Measurements from ENCODE around the gene FXR2. TPM values are rescaled to one million over a fixed set of nuclear protein-coding genes. Genes with fewer than 3 reads are reported as not detected.
A peak's percentile ranks its signal among the peaks of the same experiment; 100 is the strongest.

The FXR2 gene
- polyA plus RNA-seq, 1 experiment = 24.6 TPM

- POLR2A ChIA-PET = no interaction called here
These were observed 23.1 kb downstream of the FXR2 start for GRCh38 chr17:7591596-7591995.

GRCh38 chr17:7590743-7591142 lies 24.0 kb downstream of the FXR2 start:
- ChIA-PET POLR2A (interaction anchor here (0.6 to 2.8 kb wide), 3 partner anchors 11 to 96 kb away, joined by 3 to 22 read pairs (median 9); partner anchors contain the start of genes CD68, TP53 and WRAP53), CTCF (interaction anchor here (0.8 to 2.4 kb wide), 5 partner anchors 30 to 545 kb away, joined by 3 to 29 read pairs (median 10); partner anchors contain the start of genes SENP3 and TMEM95)
- Histone ChIP-seq H3K27me3 (ENCODE audit: control insufficient read depth, insufficient read depth, low read length) (no peaks in the 10 kb centered on the region), H3K4me3 (ENCODE audit: low read depth, low read length) (no peak overlapping the region), H3K9me3 (ENCODE audit: control insufficient read depth, insufficient read depth, low read length) (no peaks in the 10 kb centered on the region), H3K27ac (ENCODE audit: low read depth, low read length) (peak overlapping the region; percentile 86)
- no peak for TF ChIP-seq CTCF (IDR thresholded peaks at IDR 0.05; ENCODE audit: low read depth, low read length)
- DNase-seq (ENCODE audit: low read depth, low spot score) = no peak

More at GRCh38 chr17:7591596-7591995, 23.1 kb downstream of the FXR2 start:
- no peaks in the 10 kb centered on the region for H3K9me3 ChIP-seq (ENCODE audit: control insufficient read depth, insufficient read depth, low read length)
- no peaks in the 10 kb centered on the region for H3K27me3 ChIP-seq (ENCODE audit: control insufficient read depth, insufficient read depth, low read length)
- no peak overlapping the region for H3K4me3 ChIP-seq (ENCODE audit: low read depth, low read length)
- H3K27ac ChIP-seq (ENCODE audit: low read depth, low read length) = no peak overlapping the region
- no peak for DNase-seq (ENCODE audit: low read depth, low spot score)
- TF ChIP-seq CTCF (IDR thresholded peaks at IDR 0.05; ENCODE audit: low read depth, low read length) = no peak
- CTCF ChIA-PET = interaction anchor here (0.9 kb wide), 1 partner anchor 77 kb away, joined by 3 read pairs; no protein-coding TSS in a partner anchor

GRCh38 chr17:7589891-7590691 lies 24.6 kb downstream of the FXR2 start, which contains the start of gene SOX15:
TSS of gene SOX15 (minus strand) at chr17:7590094. CDS start at chr17:7589676, 418 bp downstream.
- Histone ChIP-seq H3K4me3 (ENCODE audit: low read depth, low read length) (peak within 1 kb of the TSS; percentile 34), H3K9me3 (ENCODE audit: control insufficient read depth, insufficient read depth, low read length) (no peaks in the 10 kb centered on the region), H3K27me3 (ENCODE audit: control insufficient read depth, insufficient read depth, low read length) (no peaks in the 10 kb centered on the region), H3K27ac (ENCODE audit: low read depth, low read length) (peak within 1 kb of the TSS; percentile 94)
- ChIA-PET POLR2A (interaction anchor here (0.6 to 2.8 kb wide), 9 partner anchors 9 to 97 kb away, joined by 3 to 22 read pairs (median 4); partner anchors contain the start of genes CD68, SAT2, SENP3 and TP53), CTCF (interaction anchor here (0.5 to 2.4 kb wide), 20 partner anchors 11 to 544 kb away, joined by 3 to 39 read pairs (median 6); partner anchors contain the start of genes FXR2, SENP3, TMEM95 and TP53)
- no peak for TF ChIP-seq CTCF (IDR thresholded peaks at IDR 0.05; ENCODE audit: low read depth, low read length)
- DNase-seq (ENCODE audit: low read depth, low spot score) = no peak

- Histone ChIP-seq H3K4me3 (ENCODE audit: low read depth, low read length) (peak overlapping the region; percentile 34), H3K9me3 (ENCODE audit: control insufficient read depth, insufficient read depth, low read length) (no peaks in the 10 kb centered on the region), H3K27ac (ENCODE audit: low read depth, low read length) (peak overlapping the region; percentile 94), H3K27me3 (ENCODE audit: control insufficient read depth, insufficient read depth, low read length) (no peaks in the 10 kb centered on the region)
- TF ChIP-seq CTCF (IDR thresholded peaks at IDR 0.05; ENCODE audit: low read depth, low read length) = peak; percentile 87
- POLR2A ChIA-PET = interaction anchor here (0.9 to 2.8 kb wide), 9 partner anchors 8 to 105 kb away, joined by 3 to 22 read pairs (median 4); partner anchors contain the start of genes CD68, POLR2A, SAT2 and SENP3
- CTCF ChIA-PET = interaction anchor here (0.5 to 2.4 kb wide), 28 partner anchors 8 to 544 kb away, joined by 3 to 39 read pairs (median 5); partner anchors contain the start of genes CD68, FXR2, NEURL4 and SENP3
- no peak for DNase-seq (ENCODE audit: low read depth, low spot score)
These were observed 25.4 kb downstream of the FXR2 start for GRCh38 chr17:7589204-7589868.

Measured in AG04450 (cell line).